Gastroesophageal sphincter (tissue), 3 donors: ENCODE results near the gene STT3A.

ENCODE experiments used
- EP300 ChIP-seq: sonication (generic); formaldehyde crosslinking; IDR thresholded peaks from one replicate; pipeline ENCODE4 v1.6.1; 2017; ENCODE audit warnings: antibody characterized with exemption, mild to moderate bottlenecking
- POLR2A ChIP-seq, 2 donors: fragments of 450-650 bp; IDR thresholded peaks; one replicate each; pipeline ENCODE4 v1.6.1; 2017; ENCODE audit warnings: antibody characterized with exemption in 2 of 2, mild to moderate bottlenecking in 2 of 2, moderate library complexity in 1 of 2
- POLR2AphosphoS5 ChIP-seq: sonication (generic); formaldehyde crosslinking; IDR thresholded peaks from one replicate; pipeline ENCODE4 v1.6.1; 2017; ENCODE audit warnings: antibody characterized with exemption
- TF ChIP-seq, protein P1 (sequence below), 4 experiments: fragments of 200-600 bp in 2 of 4; fragments of 450-650 bp in 2 of 4; sonication (generic) in 1 of 4; IDR thresholded peaks; one replicate each; pipeline ENCODE4 v1.5.1; 2017 to 2019; ENCODE audit warnings: antibody characterized with exemption in 4 of 4, mild to moderate bottlenecking in 2 of 4, moderate library complexity in 2 of 4

DNA sequence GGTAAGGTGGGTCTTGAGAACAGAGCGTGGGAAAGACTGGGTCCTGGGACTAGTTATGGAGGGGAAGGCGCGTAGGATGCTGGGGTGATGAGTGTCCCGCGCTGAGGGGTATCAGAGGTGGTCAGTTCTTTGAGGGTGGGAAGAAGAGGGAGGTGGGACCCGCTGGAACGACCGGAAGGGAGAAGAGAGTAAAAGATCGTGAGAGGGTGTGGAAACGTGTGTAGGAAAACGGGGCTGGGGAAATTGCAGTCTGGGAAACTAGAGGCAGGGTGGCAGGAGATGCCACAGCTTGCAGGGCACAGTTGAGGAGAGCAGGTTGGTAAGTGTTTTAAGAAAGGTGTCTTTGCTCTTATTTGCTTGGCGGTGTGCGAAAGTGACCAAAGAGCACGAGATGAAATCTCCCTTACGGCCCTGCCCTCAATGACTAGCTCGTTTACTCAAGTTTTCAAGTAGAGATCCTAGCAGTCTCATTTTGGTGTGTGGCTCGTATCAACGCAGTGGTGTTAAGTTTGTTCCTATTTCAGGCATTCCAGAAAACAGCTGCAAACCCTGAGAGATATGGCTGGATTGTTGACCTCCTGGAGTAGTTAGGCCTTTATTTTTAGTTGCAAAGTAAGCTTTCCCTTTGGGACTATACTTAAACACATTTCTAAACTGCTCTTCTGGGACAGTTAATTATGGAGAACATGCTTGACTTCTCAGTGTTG, 615 bp downstream of the STT3A start:
- TF ChIP-seq, protein P1, sequence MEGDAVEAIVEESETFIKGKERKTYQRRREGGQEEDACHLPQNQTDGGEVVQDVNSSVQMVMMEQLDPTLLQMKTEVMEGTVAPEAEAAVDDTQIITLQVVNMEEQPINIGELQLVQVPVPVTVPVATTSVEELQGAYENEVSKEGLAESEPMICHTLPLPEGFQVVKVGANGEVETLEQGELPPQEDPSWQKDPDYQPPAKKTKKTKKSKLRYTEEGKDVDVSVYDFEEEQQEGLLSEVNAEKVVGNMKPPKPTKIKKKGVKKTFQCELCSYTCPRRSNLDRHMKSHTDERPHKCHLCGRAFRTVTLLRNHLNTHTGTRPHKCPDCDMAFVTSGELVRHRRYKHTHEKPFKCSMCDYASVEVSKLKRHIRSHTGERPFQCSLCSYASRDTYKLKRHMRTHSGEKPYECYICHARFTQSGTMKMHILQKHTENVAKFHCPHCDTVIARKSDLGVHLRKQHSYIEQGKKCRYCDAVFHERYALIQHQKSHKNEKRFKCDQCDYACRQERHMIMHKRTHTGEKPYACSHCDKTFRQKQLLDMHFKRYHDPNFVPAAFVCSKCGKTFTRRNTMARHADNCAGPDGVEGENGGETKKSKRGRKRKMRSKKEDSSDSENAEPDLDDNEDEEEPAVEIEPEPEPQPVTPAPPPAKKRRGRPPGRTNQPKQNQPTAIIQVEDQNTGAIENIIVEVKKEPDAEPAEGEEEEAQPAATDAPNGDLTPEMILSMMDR (IDR thresholded peaks at IDR 0.05) = no peak
- TF ChIP-seq EP300 = no peak
- no peak for TF ChIP-seq POLR2AphosphoS5
- no peak for TF ChIP-seq POLR2A (IDR thresholded peaks at IDR 0.05)
